ENCODE data around the gene ANKRD27.
"Not testable (repeated sequence)": the region's sequence is repeated elsewhere in the genome, so short reads cannot be mapped to it uniquely, and the experiment has no call there.

ANKRD27 gene

GRCh38 chr19:32702010-32702409, 27.0 kb upstream of the ANKRD27 start:
- H3K36me3 ChIP-seq (ENCODE audit: insufficient read depth, low read length): peaks cover 89% of the 10 kb centered on the region
- no peak overlapping the region for H2AFZ ChIP-seq (ENCODE audit: low read depth, low read length)
- H3K4me1 ChIP-seq (ENCODE audit: insufficient read depth, low read length): no peaks in the 10 kb centered on the region; the same call in 1 of the 2 replicates
- DNase-seq (no peak), ATAC-seq (ENCODE audit: insufficient read depth, low read depth) (no peak)
- H3K4me3 ChIP-seq (ENCODE audit: low read depth in 1 of 2, low read length in 2 of 2): no peak overlapping the region
- TF ChIP-seq, protein P1, sequence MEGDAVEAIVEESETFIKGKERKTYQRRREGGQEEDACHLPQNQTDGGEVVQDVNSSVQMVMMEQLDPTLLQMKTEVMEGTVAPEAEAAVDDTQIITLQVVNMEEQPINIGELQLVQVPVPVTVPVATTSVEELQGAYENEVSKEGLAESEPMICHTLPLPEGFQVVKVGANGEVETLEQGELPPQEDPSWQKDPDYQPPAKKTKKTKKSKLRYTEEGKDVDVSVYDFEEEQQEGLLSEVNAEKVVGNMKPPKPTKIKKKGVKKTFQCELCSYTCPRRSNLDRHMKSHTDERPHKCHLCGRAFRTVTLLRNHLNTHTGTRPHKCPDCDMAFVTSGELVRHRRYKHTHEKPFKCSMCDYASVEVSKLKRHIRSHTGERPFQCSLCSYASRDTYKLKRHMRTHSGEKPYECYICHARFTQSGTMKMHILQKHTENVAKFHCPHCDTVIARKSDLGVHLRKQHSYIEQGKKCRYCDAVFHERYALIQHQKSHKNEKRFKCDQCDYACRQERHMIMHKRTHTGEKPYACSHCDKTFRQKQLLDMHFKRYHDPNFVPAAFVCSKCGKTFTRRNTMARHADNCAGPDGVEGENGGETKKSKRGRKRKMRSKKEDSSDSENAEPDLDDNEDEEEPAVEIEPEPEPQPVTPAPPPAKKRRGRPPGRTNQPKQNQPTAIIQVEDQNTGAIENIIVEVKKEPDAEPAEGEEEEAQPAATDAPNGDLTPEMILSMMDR (IDR thresholded peaks at IDR 0.05; ENCODE audit: borderline replicate concordance, extremely low read depth, low read length, poor library complexity, severe bottlenecking): no peak
- no peak for TF ChIP-seq EZH2 (IDR thresholded peaks at IDR 0.05; ENCODE audit: borderline replicate concordance, low read depth, low read length, severe bottlenecking)
- no peak overlapping the region for H3K9ac ChIP-seq (ENCODE audit: low read depth, low read length)
- H3K27me3 ChIP-seq (ENCODE audit: insufficient read depth, low read length, poor library complexity): no peaks in the 10 kb centered on the region
- peaks cover 86% of the 10 kb centered on the region for H3K79me2 ChIP-seq (ENCODE audit: insufficient read depth, low read length)
- peaks cover 26% of the 10 kb centered on the region for H3K9me3 ChIP-seq (ENCODE audit: insufficient read depth, low read length, severe bottlenecking)
- H3K27ac ChIP-seq (ENCODE audit: low read length): no peak overlapping the region
- H3K4me2 ChIP-seq (ENCODE audit: insufficient read depth, low read length): no peak overlapping the region
- H4K20me1 ChIP-seq (ENCODE audit: insufficient read depth, low read length): peaks cover 7% of the 10 kb centered on the region; the same call in 1 of the 2 replicates

- peaks cover 15% of the 10 kb centered on the region; the same call in 1 of the 2 replicates for H4K20me1 ChIP-seq (ENCODE audit: insufficient read depth, low read length)
- not testable (repeated sequence) for ATAC-seq (ENCODE audit: insufficient read depth, low read depth); H3K27me3 ChIP-seq (ENCODE audit: insufficient read depth, low read length, poor library complexity); H3K4me1 ChIP-seq (ENCODE audit: insufficient read depth, low read length); H3K27ac ChIP-seq (ENCODE audit: low read length); DNase-seq; H3K9ac ChIP-seq (ENCODE audit: low read depth, low read length); H3K4me2 ChIP-seq (ENCODE audit: insufficient read depth, low read length); H2AFZ ChIP-seq (ENCODE audit: low read depth, low read length); H3K4me3 ChIP-seq (ENCODE audit: low read depth in 1 of 2, low read length in 2 of 2)
- H3K9me3 ChIP-seq (ENCODE audit: insufficient read depth, low read length, severe bottlenecking): peaks cover 26% of the 10 kb centered on the region
- peaks cover 91% of the 10 kb centered on the region for H3K36me3 ChIP-seq (ENCODE audit: insufficient read depth, low read length)
- H3K79me2 ChIP-seq (ENCODE audit: insufficient read depth, low read length): peaks cover 86% of the 10 kb centered on the region
Measured at GRCh38 chr19:32700129-32700528, 25.1 kb upstream of the ANKRD27 start.

GRCh38 chr19:32696771-32697170, 21.8 kb upstream of the ANKRD27 start:
- Histone ChIP-seq H4K20me1 (ENCODE audit: insufficient read depth, low read length) (peaks cover 18% of the 10 kb centered on the region), H3K4me1 (ENCODE audit: insufficient read depth, low read length) (peaks cover 33% of the 10 kb centered on the region), H3K36me3 (ENCODE audit: insufficient read depth, low read length) (peaks cover 70% of the 10 kb centered on the region), H3K79me2 (ENCODE audit: insufficient read depth, low read length) (peaks cover 91% of the 10 kb centered on the region)
- not testable (repeated sequence) for H3K9me3 ChIP-seq (ENCODE audit: insufficient read depth, low read length, severe bottlenecking); H3K27me3 ChIP-seq (ENCODE audit: insufficient read depth, low read length, poor library complexity); DNase-seq; H3K27ac ChIP-seq (ENCODE audit: low read length); H3K4me2 ChIP-seq (ENCODE audit: insufficient read depth, low read length); H2AFZ ChIP-seq (ENCODE audit: low read depth, low read length); H3K4me3 ChIP-seq (ENCODE audit: low read depth in 1 of 2, low read length in 2 of 2); ATAC-seq (ENCODE audit: insufficient read depth, low read depth); H3K9ac ChIP-seq (ENCODE audit: low read depth, low read length)

DNA sequence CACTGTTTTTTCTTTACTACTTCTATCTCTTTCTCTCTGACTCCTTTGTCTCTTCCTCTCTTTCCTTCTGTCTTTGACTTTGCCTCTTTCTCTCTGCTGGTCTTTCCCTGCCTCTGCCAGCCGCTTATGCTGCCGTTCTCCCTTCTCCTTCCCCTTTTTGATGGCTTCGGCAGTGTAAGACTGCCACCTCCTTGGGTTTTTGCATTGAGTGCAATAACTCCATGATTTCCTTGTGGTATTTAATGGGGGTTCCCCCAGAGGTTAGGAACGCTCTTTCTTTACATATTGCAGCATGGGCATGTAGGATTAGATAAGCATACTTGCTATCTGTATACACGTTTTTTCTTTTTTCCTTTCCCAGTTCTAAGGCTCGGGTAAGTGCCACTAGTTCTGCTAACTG, 20.5 kb upstream of the ANKRD27 start:
- Histone ChIP-seq H3K4me1 (ENCODE audit: insufficient read depth, low read length) (peaks cover 45% of the 10 kb centered on the region), H3K79me2 (ENCODE audit: insufficient read depth, low read length) (peaks cover 86% of the 10 kb centered on the region), H3K4me3 (ENCODE audit: low read depth in 1 of 2, low read length in 2 of 2) (peak overlapping the region in 1 of 2 experiments; percentile 20; a peak in 1 of 4 replicates), H3K36me3 (ENCODE audit: insufficient read depth, low read length) (peaks cover 60% of the 10 kb centered on the region), H4K20me1 (ENCODE audit: insufficient read depth, low read length) (peaks cover 18% of the 10 kb centered on the region)
- not testable (repeated sequence) for H2AFZ ChIP-seq (ENCODE audit: low read depth, low read length); H3K9me3 ChIP-seq (ENCODE audit: insufficient read depth, low read length, severe bottlenecking); H3K9ac ChIP-seq (ENCODE audit: low read depth, low read length); H3K27ac ChIP-seq (ENCODE audit: low read length); H3K4me2 ChIP-seq (ENCODE audit: insufficient read depth, low read length); DNase-seq; H3K27me3 ChIP-seq (ENCODE audit: insufficient read depth, low read length, poor library complexity); ATAC-seq (ENCODE audit: insufficient read depth, low read depth)

- not testable (repeated sequence) for DNase-seq
- peak overlapping the region in 1 of 2 experiments; percentile 37; a peak in 1 of 4 replicates for H3K4me3 ChIP-seq (ENCODE audit: low read depth in 1 of 2, low read length in 2 of 2)
Measured at GRCh38 chr19:32694851-32695250, 19.9 kb upstream of the ANKRD27 start.

GRCh38 chr19:32694316-32694715, 19.3 kb upstream of the ANKRD27 start:
- DNase-seq; H2AFZ ChIP-seq (ENCODE audit: low read depth, low read length); ATAC-seq (ENCODE audit: insufficient read depth, low read depth); H3K27ac ChIP-seq (ENCODE audit: low read length); H3K27me3 ChIP-seq (ENCODE audit: insufficient read depth, low read length, poor library complexity); H3K9me3 ChIP-seq (ENCODE audit: insufficient read depth, low read length, severe bottlenecking); H3K9ac ChIP-seq (ENCODE audit: low read depth, low read length): not testable (repeated sequence)
- Histone ChIP-seq H3K4me2 (ENCODE audit: insufficient read depth, low read length) (peak overlapping the region; percentile 75), H3K4me3 (ENCODE audit: low read depth in 1 of 2, low read length in 2 of 2) (peak overlapping the region in 1 of 2 experiments; percentile 37; a peak in 2 of 4 replicates), H4K20me1 (ENCODE audit: insufficient read depth, low read length) (peaks cover 18% of the 10 kb centered on the region), H3K79me2 (ENCODE audit: insufficient read depth, low read length) (peaks cover 75% of the 10 kb centered on the region), H3K4me1 (ENCODE audit: insufficient read depth, low read length) (peaks cover 45% of the 10 kb centered on the region), H3K36me3 (ENCODE audit: insufficient read depth, low read length) (peaks cover 49% of the 10 kb centered on the region)

More at GRCh38 chr19:32694851-32695250, 19.9 kb upstream of the ANKRD27 start:
- Histone ChIP-seq H3K36me3 (ENCODE audit: insufficient read depth, low read length) (peaks cover 54% of the 10 kb centered on the region), H4K20me1 (ENCODE audit: insufficient read depth, low read length) (peaks cover 18% of the 10 kb centered on the region), H3K4me1 (ENCODE audit: insufficient read depth, low read length) (peaks cover 45% of the 10 kb centered on the region), H3K79me2 (ENCODE audit: insufficient read depth, low read length) (peaks cover 80% of the 10 kb centered on the region), H3K4me2 (ENCODE audit: insufficient read depth, low read length) (peak overlapping the region; percentile 75; the same call in 1 of the 2 replicates)
- not testable (repeated sequence) for H3K27ac ChIP-seq (ENCODE audit: low read length); H3K27me3 ChIP-seq (ENCODE audit: insufficient read depth, low read length, poor library complexity); H3K9me3 ChIP-seq (ENCODE audit: insufficient read depth, low read length, severe bottlenecking); ATAC-seq (ENCODE audit: insufficient read depth, low read depth); H3K9ac ChIP-seq (ENCODE audit: low read depth, low read length); H2AFZ ChIP-seq (ENCODE audit: low read depth, low read length)

GRCh38 chr19:32693151-32694108, 18.4 kb upstream of the ANKRD27 start:
- peak overlapping the region; percentile 75 for H3K4me2 ChIP-seq (ENCODE audit: insufficient read depth, low read length)
- peaks cover 18% of the 10 kb centered on the region for H4K20me1 ChIP-seq (ENCODE audit: insufficient read depth, low read length)
- DNase-seq: peak; percentile 60
- H3K4me3 ChIP-seq (ENCODE audit: low read depth in 1 of 2, low read length in 2 of 2): peak overlapping the region; percentile 46 to 89; a peak in 3 of 4 replicates
- H3K79me2 ChIP-seq (ENCODE audit: insufficient read depth, low read length): peaks cover 69% of the 10 kb centered on the region
- ATAC-seq (ENCODE audit: insufficient read depth, low read depth); H3K27me3 ChIP-seq (ENCODE audit: insufficient read depth, low read length, poor library complexity); H3K9me3 ChIP-seq (ENCODE audit: insufficient read depth, low read length, severe bottlenecking): not testable (repeated sequence)
- peak overlapping the region; percentile 94 for H3K9ac ChIP-seq (ENCODE audit: low read depth, low read length)
- peaks cover 45% of the 10 kb centered on the region for H3K4me1 ChIP-seq (ENCODE audit: insufficient read depth, low read length)
- H3K36me3 ChIP-seq (ENCODE audit: insufficient read depth, low read length): peaks cover 40% of the 10 kb centered on the region
- 0 out of 2 replicates have a peak overlapping the region, but pooled peaks have one; percentile 80 for H2AFZ ChIP-seq (ENCODE audit: low read depth, low read length)
- H3K27ac ChIP-seq (ENCODE audit: low read length): peak overlapping the region; percentile 71; the same call in 1 of the 2 replicates

All from DND-41 (cell line).